HCT116 (cell line): Measurements from ENCODE around the gene TROAP. TPM values are rescaled to one million over a fixed set of nuclear protein-coding genes. Genes with fewer than 3 reads are reported as not detected.

Experiments used
- ATAC-seq: fragments of 200-7000 bp; cut with Tn5 transposase; 2 replicates; pipeline ENCODE4 v1.9.1; 2020; ENCODE audit warnings: mild to moderate bottlenecking, moderate library complexity
- BruUV-seq: library from RNA; stranded (reverse); fragments of 400-500 nt; replicated peaks from 2 replicates; lab custom pipeline; 2021; lab: Mats Ljungman, UMichigan
- CTCF ChIA-PET: fragments of 300-600 bp; sonication (Branson Sonifier 250); formaldehyde crosslinking; loops from one replicate; lab custom pipeline; 2021; ENCODE audit warnings: antibody characterized with exemption; lab: Charles Lee
- POLR2A ChIA-PET: fragments of 300-600, 350-600 bp; sonication (Branson Sonifier 250); formaldehyde crosslinking; loops from one replicate; lab custom pipeline; 2021; ENCODE audit warnings: antibody characterized with exemption; lab: Charles Lee
- RAD21 ChIA-PET, 2 experiments: fragments of 300-600 bp; sonication (Branson Sonifier 250); formaldehyde crosslinking; loops; one replicate each; lab custom pipeline; 2023; ENCODE audit warnings: low total read pairs in 2 of 2; ENCODE audit not compliant: uncharacterized antibody in 2 of 2, unreplicated experiment in 2 of 2, low non-redundant PET in 1 of 2; lab: Charles Lee
- DNase-seq: peaks from one replicate; pipeline ENCODE4 v3.0.0-alpha.2; 2010; ENCODE audit warnings: low read depth, low spot score
- H2AFZ ChIP-seq: fragments of 200-600 bp; shearing (Covaris generic), sonication (generic); 2 replicates; pipeline ENCODE4 v1.6.1; 2017; ENCODE audit warnings: low read depth, mixed run types, mixed read lengths, antibody characterized with exemption, low read length; ENCODE audit not compliant: poor library complexity, severe bottlenecking
- H3K27ac ChIP-seq: 2 replicates; pipeline ENCODE4 v1.5.1; 2012; ENCODE audit warnings: low read depth, low read length
- H3K27me3 ChIP-seq: fragments of 200-600 bp; sonication (generic); 2 replicates; pipeline ENCODE4 v1.6.1; 2016; ENCODE audit warnings: mixed run types, low read length, mixed read lengths; ENCODE audit not compliant: insufficient read depth
- H3K36me3 ChIP-seq, 2 experiments: fragments of 200-500 bp in 1 of 2; fragments of 200-600 bp in 1 of 2; sonication (Bioruptor generic) in 1 of 2; sonication (generic) in 1 of 2; 2 replicates each; pipeline versions ENCODE4 v1.5.1 to v1.6.1; 2014 to 2016; ENCODE audit warnings: low read length in 2 of 2, inconsistent platforms in 1 of 2, mixed read lengths in 1 of 2, mixed run types in 1 of 2; ENCODE audit not compliant: insufficient read depth in 2 of 2, control insufficient read depth in 1 of 2
- H3K4me1 ChIP-seq, 2 experiments: fragments of 200-600 bp in 1 of 2; sonication (generic) in 1 of 2; 2 replicates each; pipeline versions ENCODE4 v1.5.1 to v1.6.1; 2012 to 2017; ENCODE audit warnings: low read length in 2 of 2, inconsistent platforms in 1 of 2, mild to moderate bottlenecking in 1 of 2, mixed read lengths in 1 of 2, mixed run types in 1 of 2, moderate library complexity in 1 of 2; ENCODE audit not compliant: insufficient read depth in 2 of 2, control insufficient read depth in 1 of 2
- H3K4me2 ChIP-seq: fragments of 200-600 bp; sonication (generic); 2 replicates; pipeline ENCODE4 v1.6.1; 2017; ENCODE audit warnings: mixed run types, low read length, mixed read lengths
- H3K4me3 ChIP-seq, 2 experiments: fragments of 200-600 bp in 1 of 2; sonication (generic) in 1 of 2; replicated peaks in 1 of 2; 2 replicates each; pipeline ENCODE4 v1.5.1; 2011 to 2016; ENCODE audit warnings: low read length in 2 of 2, control low read depth in 1 of 2, low read depth in 1 of 2, mild to moderate bottlenecking in 1 of 2, mixed read lengths in 1 of 2, mixed run types in 1 of 2
- H3K79me2 ChIP-seq: fragments of 200-600 bp; sonication (generic); 2 replicates; pipeline ENCODE4 v1.6.1; 2017; ENCODE audit warnings: mild to moderate bottlenecking, mixed run types, low read length, moderate library complexity, mixed read lengths; ENCODE audit not compliant: insufficient read depth
- H3K9ac ChIP-seq: fragments of 200-600 bp; sonication (generic); 2 replicates; pipeline ENCODE4 v1.6.1; 2016; ENCODE audit warnings: low read length, mixed read lengths
- H3K9me2 ChIP-seq: fragments of 200-600 bp; sonication (generic), shearing (Covaris generic); 2 replicates; pipeline ENCODE4 v1.6.1; 2017; ENCODE audit warnings: mixed run types, mild to moderate bottlenecking, moderate library complexity; ENCODE audit not compliant: insufficient read depth
- H3K9me3 ChIP-seq, 2 experiments: fragments of 200-500 bp in 1 of 2; fragments of 200-600 bp in 1 of 2; sonication (Bioruptor generic) in 1 of 2; sonication (generic) in 1 of 2; 2 replicates each; pipeline ENCODE4 v1.6.1; 2014 to 2017; ENCODE audit warnings: low read length in 2 of 2, mixed read lengths in 2 of 2, inconsistent platforms in 1 of 2, low read depth in 1 of 2, mild to moderate bottlenecking in 1 of 2, mixed run types in 1 of 2, moderate library complexity in 1 of 2; ENCODE audit not compliant: control insufficient read depth in 1 of 2, insufficient read depth in 1 of 2
- H4K20me1 ChIP-seq: fragments of 200-600 bp; sonication (generic), shearing (Covaris generic); 2 replicates; pipeline ENCODE4 v1.6.1; 2017; ENCODE audit warnings: mixed run types, mild to moderate bottlenecking, moderate library complexity; ENCODE audit not compliant: insufficient read depth
- ATF3 ChIP-seq: IDR thresholded peaks from 2 replicates; pipeline ENCODE4 v1.6.1; 2012
- CBX3 ChIP-seq: IDR thresholded peaks from 2 replicates; pipeline ENCODE4 v1.6.1; 2012; ENCODE audit warnings: low read depth
- EGR1 ChIP-seq: IDR thresholded peaks from 2 replicates; pipeline ENCODE4 v1.6.1; 2012; ENCODE audit warnings: low read depth
- EZH2 ChIP-seq: fragments of 200-600 bp; sonication (generic); IDR thresholded peaks from 2 replicates; pipeline ENCODE4 v1.6.1; 2017; ENCODE audit warnings: antibody characterized with exemption, mixed run types
- EZH2phosphoT487 ChIP-seq: fragments of 200-600 bp; IDR thresholded peaks from 2 replicates; pipeline ENCODE4 v1.6.1; 2018; ENCODE audit warnings: antibody characterized with exemption, borderline replicate concordance
- JUND ChIP-seq: IDR thresholded peaks from 2 replicates; pipeline ENCODE4 v1.6.1; 2012
- SIN3A ChIP-seq: IDR thresholded peaks from 2 replicates; pipeline ENCODE4 v1.6.1; 2012; ENCODE audit warnings: low read depth
- TCF7L2 ChIP-seq: IDR thresholded peaks from 2 replicates; pipeline ENCODE4 v1.7.0; 2011; ENCODE audit warnings: borderline replicate concordance, inconsistent platforms; ENCODE audit not compliant: insufficient read depth, insufficient read length; ENCODE audit errors: extremely low read depth
- YY1 ChIP-seq: IDR thresholded peaks from 2 replicates; pipeline ENCODE4 v1.6.1; 2011; ENCODE audit warnings: low read length, low read depth, moderate library complexity, mild to moderate bottlenecking; ENCODE audit not compliant: insufficient replicate concordance; ENCODE audit errors: extremely low read depth
- ZBTB33 ChIP-seq: IDR thresholded peaks from 2 replicates; pipeline ENCODE4 v1.6.1; 2011; ENCODE audit warnings: mild to moderate bottlenecking, low read length, moderate library complexity; ENCODE audit not compliant: insufficient replicate concordance; ENCODE audit errors: extremely low read depth
- ZFX ChIP-seq: fragments of 450-650 bp; IDR thresholded peaks from 2 replicates; pipeline ENCODE4 v1.6.1; 2017
- intact Hi-C: fragments of 100-400 bp; cut with micrococcal nuclease; formaldehyde crosslinking; loops from 2 replicates; pipeline ENCODE4 v1.10.0; 2022
- total RNA-seq: library from RNA; stranded (reverse); gene quantifications from one replicate; pipeline ENCODE4 v1.2.1, GENCODE V29; 2021; ENCODE audit not compliant: unreplicated experiment

The TROAP gene
- total RNA-seq, 1 experiment from 2014 or later: 99.1 TPM

GRCh38 chr12:49342914-49343731 lies 20.1 kb downstream of the TROAP start:
- H2AFZ ChIP-seq: peak overlapping the region; percentile 94
- no peaks in the 10 kb centered on the region for H3K9me2 ChIP-seq
- H3K79me2 ChIP-seq: no peaks in the 10 kb centered on the region
- no peaks in the 10 kb centered on the region for H3K27me3 ChIP-seq
- H4K20me1 ChIP-seq: no peaks in the 10 kb centered on the region
- no peaks in the 10 kb centered on the region for H3K9me3 ChIP-seq
- H3K9ac ChIP-seq: peak overlapping the region; percentile 46
- H3K36me3 ChIP-seq: no peaks in the 10 kb centered on the region
- DNase-seq (no peak), ATAC-seq (peak; percentile 2; the same call in 1 of the 2 replicates)
- peak overlapping the region; percentile 78 for H3K4me2 ChIP-seq
- ChIA-PET CTCF (interaction anchor here (0.6 to 3.0 kb wide), 14 partner anchors 10 to 238 kb away, joined by 3 to 45 read pairs (median 6); partner anchors contain the start of gene TROAP), POLR2A (interaction anchor here (0.6 to 1.4 kb wide), 4 partner anchors 9 to 811 kb away, joined by 3 read pairs; no protein-coding TSS in a partner anchor), RAD21 (interaction anchor here in 1 of 2 experiments (1.3 kb wide), 1 partner anchor 11 kb away, joined by 4 read pairs; no protein-coding TSS in a partner anchor)
- intact Hi-C loops: loop anchor here (1.0 to 2.0 kb wide), 3 partner anchors 44 to 78 kb away; partner anchors contain the start of gene TUBA1C
- BruUV-seq: no TSS peak
- peaks cover 34 to 65% of the 10 kb centered on the region in 2 experiments for H3K4me1 ChIP-seq
- peak overlapping the region; percentile 35 to 47 for H3K4me3 ChIP-seq
- peak overlapping the region; percentile 28; the same call in 1 of the 2 replicates for H3K27ac ChIP-seq
- no peak for TF ChIP-seq CBX3
- TF ChIP-seq EGR1: no peak
- TF ChIP-seq ZFX: no peak
- TF ChIP-seq EZH2: no peak
- no peak for TF ChIP-seq ATF3
- TF ChIP-seq TCF7L2: no peak
- TF ChIP-seq ZBTB33: no peak
- TF ChIP-seq SIN3A: no peak
- TF ChIP-seq JUND: no peak
- no peak for TF ChIP-seq EZH2phosphoT487
- no peak for TF ChIP-seq YY1
